Neural progenitor cell (in vitro differentiated cells): Measurements from ENCODE around the gene INTS4. TPM values are rescaled to one million over a fixed set of nuclear protein-coding genes. Genes with fewer than 3 reads are reported as not detected.

ENCODE experiments used
- DNase-seq: peaks from one replicate; pipeline ENCODE4 v3.0.0-alpha.2; 2016; ENCODE audit warnings: low spot score
- H2AFZ ChIP-seq: fragments of 200-600 bp; sonication (generic); replicated peaks from 2 replicates; pipeline ENCODE4 v1.6.1; 2016; ENCODE audit warnings: antibody characterized with exemption
- H3F3A ChIP-seq: fragments of 200-600 bp; sonication (generic); 2 replicates; pipeline ENCODE4 v1.6.1; 2016; ENCODE audit warnings: antibody characterized with exemption, low read depth
- H3K27ac ChIP-seq: fragments of 200-600 bp; sonication (generic); 2 replicates; pipeline ENCODE4 v1.5.1; 2016; ENCODE audit warnings: mild to moderate bottlenecking
- H3K27me3 ChIP-seq: fragments of 200-600 bp; sonication (generic); 2 replicates; pipeline ENCODE4 v1.6.1; 2016; ENCODE audit warnings: mild to moderate bottlenecking, moderate library complexity
- H3K36me3 ChIP-seq: fragments of 200-600 bp; sonication (generic); 2 replicates; pipeline ENCODE4 v1.5.1; 2016
- H3K4me1 ChIP-seq: fragments of 200-600 bp; sonication (generic); 2 replicates; pipeline ENCODE4 v1.6.1; 2016; ENCODE audit warnings: mixed run types
- H3K4me2 ChIP-seq: fragments of 200-600 bp; sonication (generic); 2 replicates; pipeline ENCODE4 v1.6.1; 2016
- H3K4me3 ChIP-seq: fragments of 200-600 bp; sonication (generic); 2 replicates; pipeline ENCODE4 v1.5.1; 2016
- H3K79me2 ChIP-seq: fragments of 200-600 bp; sonication (generic); 2 replicates; pipeline ENCODE4 v1.6.1; 2016; ENCODE audit warnings: low read depth
- H3K9ac ChIP-seq: fragments of 200-600 bp; sonication (generic); 2 replicates; pipeline ENCODE4 v1.6.1; 2016
- H3K9me3 ChIP-seq: fragments of 200-600 bp; sonication (generic); 2 replicates; pipeline ENCODE4 v1.5.1; 2016; ENCODE audit warnings: low read depth
- H4K20me1 ChIP-seq: fragments of 200-600 bp; sonication (generic); 2 replicates; pipeline ENCODE4 v1.6.1; 2016; ENCODE audit warnings: low read depth
- H3K27ac Mint-ChIP-seq: 3 replicates; pipeline ENCODE4 v1.8.0; 2021; ENCODE audit warnings: mixed read lengths
- H3K27me3 Mint-ChIP-seq: 2 replicates; pipeline ENCODE4 v1.8.0; 2022; ENCODE audit warnings: low read depth, mild to moderate bottlenecking, inconsistent platforms, moderate library complexity, mixed read lengths; ENCODE audit not compliant: insufficient read depth
- H3K36me3 Mint-ChIP-seq: 3 replicates; pipeline ENCODE4 v1.8.0; 2021; ENCODE audit warnings: mixed read lengths
- H3K4me1 Mint-ChIP-seq: 3 replicates; pipeline ENCODE4 v1.8.0; 2021; ENCODE audit warnings: mixed read lengths
- H3K4me3 Mint-ChIP-seq: 3 replicates; pipeline ENCODE4 v1.8.0; 2021; ENCODE audit warnings: mild to moderate bottlenecking, moderate library complexity, mixed read lengths
- H3K9me3 Mint-ChIP-seq: 3 replicates; pipeline ENCODE4 v1.8.0; 2020; ENCODE audit warnings: mixed read lengths
- EZH2 ChIP-seq: fragments of 200-600 bp; sonication (generic); IDR thresholded peaks from 2 replicates; pipeline ENCODE4 v1.6.1; 2017; ENCODE audit warnings: antibody characterized with exemption, mild to moderate bottlenecking, moderate library complexity
- EZH2phosphoT487 ChIP-seq: fragments of 200-600 bp; sonication (generic); IDR thresholded peaks from 2 replicates; pipeline ENCODE4 v1.6.1; 2017; ENCODE audit warnings: antibody characterized with exemption
- total RNA-seq: library from RNA; depleted of rRNA; stranded (reverse); fragments of >200 nt; gene quantifications from 2 replicates; pipeline ENCODE4 v1.2.3, GENCODE V29; 2015; ENCODE audit warnings: low replicate concordance
- TF ChIP-seq, protein P1 (sequence below): fragments of 200-600 bp; sonication (generic); IDR thresholded peaks from 2 replicates; pipeline ENCODE4 v1.5.1; 2017; ENCODE audit warnings: antibody characterized with exemption, mild to moderate bottlenecking

The INTS4 gene
- total RNA-seq, 1 donor from 2014 or later: 61.5 TPM

DNA sequence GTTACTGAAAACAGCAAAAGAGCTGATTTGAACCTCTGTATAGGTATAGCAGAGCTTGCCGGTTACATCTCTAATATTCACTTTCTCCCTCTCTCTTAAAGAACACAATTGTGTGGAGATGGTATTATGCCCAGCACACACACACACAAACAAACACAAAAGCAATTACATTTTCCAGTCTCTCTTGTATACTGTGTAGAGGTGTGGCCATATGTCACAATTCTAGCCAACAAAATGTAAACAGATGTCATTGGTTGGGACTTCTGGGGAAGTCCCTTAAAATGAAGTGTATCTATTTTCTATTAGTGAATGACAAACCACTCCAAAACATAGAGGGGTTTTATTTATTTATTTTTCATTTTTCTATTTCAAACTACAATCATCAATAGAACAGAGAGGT is 15.8 kb upstream of the INTS4 start:
- no peaks in the 10 kb centered on the region for H3K79me2 ChIP-seq
- H3K27ac Mint-ChIP-seq: peak overlapping the region; percentile 59
- H4K20me1 ChIP-seq: no peaks in the 10 kb centered on the region
- H3K4me1 Mint-ChIP-seq: peaks cover 4% of the 10 kb centered on the region
- no peaks in the 10 kb centered on the region for H3K36me3 Mint-ChIP-seq
- no peak overlapping the region for H3K27ac ChIP-seq
- H3K9me3 ChIP-seq: no peaks in the 10 kb centered on the region
- H3K4me3 Mint-ChIP-seq: no peak overlapping the region
- H3K27me3 Mint-ChIP-seq: no peaks in the 10 kb centered on the region
- H3K9ac ChIP-seq: no peak overlapping the region
- H3K27me3 ChIP-seq: no peaks in the 10 kb centered on the region
- H3K4me2 ChIP-seq: no peak overlapping the region
- H3K36me3 ChIP-seq: no peaks in the 10 kb centered on the region
- H3K9me3 Mint-ChIP-seq: no peaks in the 10 kb centered on the region
- no peak overlapping the region for H3K4me3 ChIP-seq
- H3F3A ChIP-seq: no peaks in the 10 kb centered on the region
- no peak for DNase-seq
- no peak overlapping the region for H2AFZ ChIP-seq
- no peak for TF ChIP-seq EZH2phosphoT487
- TF ChIP-seq, protein P1, sequence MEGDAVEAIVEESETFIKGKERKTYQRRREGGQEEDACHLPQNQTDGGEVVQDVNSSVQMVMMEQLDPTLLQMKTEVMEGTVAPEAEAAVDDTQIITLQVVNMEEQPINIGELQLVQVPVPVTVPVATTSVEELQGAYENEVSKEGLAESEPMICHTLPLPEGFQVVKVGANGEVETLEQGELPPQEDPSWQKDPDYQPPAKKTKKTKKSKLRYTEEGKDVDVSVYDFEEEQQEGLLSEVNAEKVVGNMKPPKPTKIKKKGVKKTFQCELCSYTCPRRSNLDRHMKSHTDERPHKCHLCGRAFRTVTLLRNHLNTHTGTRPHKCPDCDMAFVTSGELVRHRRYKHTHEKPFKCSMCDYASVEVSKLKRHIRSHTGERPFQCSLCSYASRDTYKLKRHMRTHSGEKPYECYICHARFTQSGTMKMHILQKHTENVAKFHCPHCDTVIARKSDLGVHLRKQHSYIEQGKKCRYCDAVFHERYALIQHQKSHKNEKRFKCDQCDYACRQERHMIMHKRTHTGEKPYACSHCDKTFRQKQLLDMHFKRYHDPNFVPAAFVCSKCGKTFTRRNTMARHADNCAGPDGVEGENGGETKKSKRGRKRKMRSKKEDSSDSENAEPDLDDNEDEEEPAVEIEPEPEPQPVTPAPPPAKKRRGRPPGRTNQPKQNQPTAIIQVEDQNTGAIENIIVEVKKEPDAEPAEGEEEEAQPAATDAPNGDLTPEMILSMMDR: no peak
- H3K4me1 ChIP-seq: no peaks in the 10 kb centered on the region

DNA sequence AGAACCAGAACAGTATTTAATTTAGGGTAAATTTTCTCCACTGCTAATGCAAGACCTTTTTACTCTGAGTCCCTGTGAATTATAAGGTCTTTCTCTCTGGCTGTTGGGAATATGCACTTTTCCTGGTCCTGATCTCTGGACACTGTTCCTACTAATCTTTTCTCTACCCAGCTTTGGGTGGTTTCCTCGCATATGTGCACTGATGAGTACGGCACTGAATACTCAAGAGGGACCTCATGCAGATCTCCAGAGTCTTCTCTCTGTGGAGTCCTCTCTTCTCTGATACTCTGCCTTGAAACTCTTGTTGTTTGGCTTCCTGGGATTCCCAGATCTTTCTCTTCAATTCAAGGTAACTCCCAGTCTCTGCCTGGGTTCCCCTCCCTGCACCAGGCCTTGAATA is 14.6 kb upstream of the INTS4 start:
- H3K4me1 Mint-ChIP-seq: peaks cover 4% of the 10 kb centered on the region
- no peaks in the 10 kb centered on the region for H3F3A ChIP-seq
- no peaks in the 10 kb centered on the region for H3K27me3 Mint-ChIP-seq
- no peak overlapping the region for H3K4me3 ChIP-seq
- H3K9ac ChIP-seq: no peak overlapping the region
- no peaks in the 10 kb centered on the region for H3K36me3 ChIP-seq
- H3K27ac Mint-ChIP-seq: peak overlapping the region; percentile 97
- H3K27ac ChIP-seq: no peak overlapping the region
- TF ChIP-seq, protein P1: no peak
- TF ChIP-seq EZH2phosphoT487 (no peak), EZH2 (no peak)
- H3K36me3 Mint-ChIP-seq: no peaks in the 10 kb centered on the region
- no peak overlapping the region for H3K4me2 ChIP-seq
- H3K9me3 Mint-ChIP-seq: no peaks in the 10 kb centered on the region
- no peak overlapping the region for H3K4me3 Mint-ChIP-seq
- H3K27me3 ChIP-seq: no peaks in the 10 kb centered on the region
- H3K79me2 ChIP-seq: no peaks in the 10 kb centered on the region
- H3K9me3 ChIP-seq: no peaks in the 10 kb centered on the region
- H3K4me1 ChIP-seq: no peaks in the 10 kb centered on the region
- no peak overlapping the region for H2AFZ ChIP-seq
- DNase-seq: no peak
- no peaks in the 10 kb centered on the region for H4K20me1 ChIP-seq

DNA sequence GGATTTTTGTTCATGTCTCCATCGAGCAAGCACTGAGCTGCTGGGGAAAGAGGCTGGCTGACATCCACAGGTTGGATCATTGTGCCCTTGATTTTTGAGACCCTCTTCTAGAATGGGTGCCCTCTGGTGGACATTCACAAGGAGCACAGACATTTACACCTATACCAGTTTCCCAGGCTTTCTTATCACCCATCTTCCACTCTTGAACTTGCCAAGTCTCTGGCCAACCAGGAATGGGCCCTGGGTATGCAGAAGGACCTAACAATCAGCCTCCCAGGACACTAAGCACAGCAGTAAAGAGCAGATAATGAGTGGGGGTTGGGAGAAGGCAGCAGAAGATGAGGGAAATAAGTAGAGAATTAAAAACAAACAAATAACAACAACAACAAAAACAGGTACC is 5.7 kb upstream of the INTS4 start:
- no peaks in the 10 kb centered on the region for H3K36me3 Mint-ChIP-seq

More for the DNA sequence above, 5.7 kb upstream of the INTS4 start:
- Histone ChIP-seq H3K9me3 (no peaks in the 10 kb centered on the region), H2AFZ (peak overlapping the region; percentile 42), H3K27me3 (peaks cover 5% of the 10 kb centered on the region), H4K20me1 (no peaks in the 10 kb centered on the region), H3K4me2 (no peak overlapping the region), H3K9ac (no peak overlapping the region), H3F3A (peaks cover 3% of the 10 kb centered on the region), H3K4me1 (no peaks in the 10 kb centered on the region), H3K79me2 (no peaks in the 10 kb centered on the region), H3K4me3 (no peak overlapping the region), H3K36me3 (no peaks in the 10 kb centered on the region), H3K27ac (no peak overlapping the region)
- TF ChIP-seq EZH2phosphoT487 (no peak), EZH2 (no peak)
- TF ChIP-seq, protein P1: peak; percentile 73
- Mint-ChIP-seq H3K4me3 (no peak overlapping the region), H3K27me3 (peaks cover 2% of the 10 kb centered on the region), H3K27ac (no peak overlapping the region), H3K9me3 (no peaks in the 10 kb centered on the region), H3K4me1 (peaks cover 12% of the 10 kb centered on the region)
- peak; percentile 66 for DNase-seq
